NCI-H2107 (cell line): ENCODE results near the gene LRFN5.

Experiments
- DNase-seq: peaks from one replicate; lab custom pipeline; 2025; lab: John Stamatoyannopoulos, UW

LRFN5 gene

GRCh38 chr14:41773536-41774279 lies 167.0 kb downstream of the LRFN5 start:
- DNase-seq = no peak

GRCh38 chr14:41782511-41782910 lies 175.8 kb downstream of the LRFN5 start:
- DNase-seq = no peak

GRCh38 chr14:41783403-41783802 lies 176.7 kb downstream of the LRFN5 start:
- DNase-seq = no peak

- peak; percentile 54 for DNase-seq
Measured at GRCh38 chr14:41785696-41786095, 179.0 kb downstream of the LRFN5 start.

GRCh38 chr14:41799817-41800216 lies 193.1 kb downstream of the LRFN5 start:
- DNase-seq = no peak

- no peak for DNase-seq
Measured at GRCh38 chr14:41805633-41806032, 199.0 kb downstream of the LRFN5 start.

GRCh38 chr14:41806366-41806975 lies 199.8 kb downstream of the LRFN5 start:
- DNase-seq = no peak

GRCh38 chr14:41810362-41810761 lies 203.7 kb downstream of the LRFN5 start:
- DNase-seq = no peak

GRCh38 chr14:41817626-41818025 lies 210.9 kb downstream of the LRFN5 start:
- no peak for DNase-seq

GRCh38 chr14:41824441-41824840 lies 217.8 kb downstream of the LRFN5 start:
- no peak for DNase-seq

GRCh38 chr14:41825622-41826021 lies 218.9 kb downstream of the LRFN5 start:
- DNase-seq = no peak

GRCh38 chr14:41830714-41831406 lies 224.2 kb downstream of the LRFN5 start:
- DNase-seq = no peak

GRCh38 chr14:41839661-41840060 lies 233.0 kb downstream of the LRFN5 start:
- DNase-seq = no peak

- no peak for DNase-seq
Measured at GRCh38 chr14:41859336-41859735, 252.7 kb downstream of the LRFN5 start.

GRCh38 chr14:41860586-41860985 lies 253.9 kb downstream of the LRFN5 start:
- no peak for DNase-seq

- DNase-seq = no peak
Measured at GRCh38 chr14:41865894-41866293, 259.2 kb downstream of the LRFN5 start.

GRCh38 chr14:41868396-41868795 lies 261.7 kb downstream of the LRFN5 start:
- no peak for DNase-seq

- no peak for DNase-seq
Measured at GRCh38 chr14:41872931-41873685, 266.4 kb downstream of the LRFN5 start.

- no peak for DNase-seq
Measured at GRCh38 chr14:41873686-41874317, 267.1 kb downstream of the LRFN5 start.

- DNase-seq = no peak
Measured at GRCh38 chr14:41875116-41875515, 268.4 kb downstream of the LRFN5 start.

GRCh38 chr14:41878321-41878720 lies 271.6 kb downstream of the LRFN5 start:
- DNase-seq = no peak

- DNase-seq = no peak
Measured at GRCh38 chr14:41891624-41892023, 284.9 kb downstream of the LRFN5 start.
